ENCODE measurements around the gene SFT2D1. TPM values are rescaled to one million over a fixed set of nuclear protein-coding genes. Genes with fewer than 3 reads are reported as not detected.

The SFT2D1 gene
- total RNA-seq, 1 donor from 2014 or later, result 29.8 TPM

DNA sequence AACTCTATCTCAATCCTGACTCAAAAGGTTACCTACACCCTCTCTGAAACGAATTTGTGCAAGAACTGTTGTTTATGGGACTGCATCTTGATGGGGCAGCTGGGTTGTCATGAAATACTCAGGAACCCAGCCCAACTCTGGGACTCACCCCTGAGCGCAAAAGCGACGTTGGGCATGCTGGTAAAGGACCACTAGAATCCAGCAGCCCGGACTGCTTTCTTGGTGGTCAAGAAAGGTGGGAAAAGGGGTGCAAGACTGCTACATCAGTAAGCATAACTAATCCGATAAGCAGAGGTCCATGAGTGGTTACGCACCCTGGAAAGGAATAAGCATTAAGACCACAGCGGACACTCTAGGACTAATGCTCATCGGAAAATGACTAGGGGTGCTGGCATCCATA is 27.9 kb downstream of the SFT2D1 start:
- H3K4me1 Mint-ChIP-seq (ENCODE audit: low read depth), result peaks cover 5% of the 10 kb centered on the region
- TF ChIP-seq, protein P1, sequence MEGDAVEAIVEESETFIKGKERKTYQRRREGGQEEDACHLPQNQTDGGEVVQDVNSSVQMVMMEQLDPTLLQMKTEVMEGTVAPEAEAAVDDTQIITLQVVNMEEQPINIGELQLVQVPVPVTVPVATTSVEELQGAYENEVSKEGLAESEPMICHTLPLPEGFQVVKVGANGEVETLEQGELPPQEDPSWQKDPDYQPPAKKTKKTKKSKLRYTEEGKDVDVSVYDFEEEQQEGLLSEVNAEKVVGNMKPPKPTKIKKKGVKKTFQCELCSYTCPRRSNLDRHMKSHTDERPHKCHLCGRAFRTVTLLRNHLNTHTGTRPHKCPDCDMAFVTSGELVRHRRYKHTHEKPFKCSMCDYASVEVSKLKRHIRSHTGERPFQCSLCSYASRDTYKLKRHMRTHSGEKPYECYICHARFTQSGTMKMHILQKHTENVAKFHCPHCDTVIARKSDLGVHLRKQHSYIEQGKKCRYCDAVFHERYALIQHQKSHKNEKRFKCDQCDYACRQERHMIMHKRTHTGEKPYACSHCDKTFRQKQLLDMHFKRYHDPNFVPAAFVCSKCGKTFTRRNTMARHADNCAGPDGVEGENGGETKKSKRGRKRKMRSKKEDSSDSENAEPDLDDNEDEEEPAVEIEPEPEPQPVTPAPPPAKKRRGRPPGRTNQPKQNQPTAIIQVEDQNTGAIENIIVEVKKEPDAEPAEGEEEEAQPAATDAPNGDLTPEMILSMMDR (IDR thresholded peaks at IDR 0.05; ENCODE audit: unreplicated experiment), result no peak
- H3K36me3 Mint-ChIP-seq (ENCODE audit: insufficient read depth), result no peaks in the 10 kb centered on the region
- H3K4me3 Mint-ChIP-seq (ENCODE audit: low read depth), result no peak overlapping the region
- peaks cover 18% of the 10 kb centered on the region for H3K27me3 Mint-ChIP-seq
- DNase-seq (ENCODE audit: low spot score, unreplicated experiment), result no peak
- no peak overlapping the region for H3K27ac Mint-ChIP-seq
- no peaks in the 10 kb centered on the region for H3K9me3 Mint-ChIP-seq (ENCODE audit: low read depth)

DNA sequence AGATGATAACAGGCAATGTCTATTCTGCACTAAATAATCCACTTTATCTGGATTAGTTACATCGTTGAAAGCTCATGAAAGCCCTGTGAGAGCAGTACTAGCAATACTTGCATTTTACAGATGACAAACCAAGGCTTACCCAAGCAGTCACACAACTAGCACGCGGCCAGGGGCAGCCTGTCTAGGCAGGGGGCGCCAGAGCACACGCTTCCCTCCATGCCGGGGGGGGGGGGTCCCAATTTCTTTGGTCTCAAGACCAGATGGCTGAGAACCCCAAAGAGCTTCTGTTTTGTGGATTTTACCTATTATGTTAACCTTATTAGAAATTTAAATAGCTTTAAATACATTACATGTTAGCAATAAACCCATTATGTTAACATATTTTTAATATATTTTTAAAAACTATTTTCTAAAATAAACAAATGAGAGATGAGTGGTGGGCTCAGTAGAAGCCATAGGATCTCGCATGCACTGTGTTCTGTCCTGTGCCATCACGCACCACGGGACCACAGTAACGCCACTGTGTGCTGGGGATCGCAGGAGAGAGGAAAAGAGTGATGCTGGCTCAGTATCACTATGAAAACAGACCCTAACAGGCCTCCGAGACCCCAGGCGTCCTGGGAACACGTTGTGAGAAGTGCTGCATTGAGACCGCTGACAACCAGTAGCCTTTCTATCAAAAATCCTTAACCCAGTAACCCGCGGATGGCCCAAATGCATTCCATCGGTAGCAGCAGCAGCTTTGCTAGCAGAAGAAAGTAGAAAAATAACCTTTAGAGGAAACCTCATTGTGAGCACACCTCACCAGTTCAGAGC is 28.9 kb downstream of the SFT2D1 start:
- H3K9me3 Mint-ChIP-seq (ENCODE audit: low read depth), result no peaks in the 10 kb centered on the region
- no peak for DNase-seq (ENCODE audit: low spot score, unreplicated experiment)
- H3K4me3 Mint-ChIP-seq (ENCODE audit: low read depth), result no peak overlapping the region
- TF ChIP-seq, protein P1 (IDR thresholded peaks at IDR 0.05; ENCODE audit: unreplicated experiment), result peak; percentile 65
- H3K4me1 Mint-ChIP-seq (ENCODE audit: low read depth), result peaks cover 5% of the 10 kb centered on the region
- peaks cover 27% of the 10 kb centered on the region for H3K27me3 Mint-ChIP-seq
- H3K36me3 Mint-ChIP-seq (ENCODE audit: insufficient read depth), result no peaks in the 10 kb centered on the region
- no peak overlapping the region for H3K27ac Mint-ChIP-seq

DNA sequence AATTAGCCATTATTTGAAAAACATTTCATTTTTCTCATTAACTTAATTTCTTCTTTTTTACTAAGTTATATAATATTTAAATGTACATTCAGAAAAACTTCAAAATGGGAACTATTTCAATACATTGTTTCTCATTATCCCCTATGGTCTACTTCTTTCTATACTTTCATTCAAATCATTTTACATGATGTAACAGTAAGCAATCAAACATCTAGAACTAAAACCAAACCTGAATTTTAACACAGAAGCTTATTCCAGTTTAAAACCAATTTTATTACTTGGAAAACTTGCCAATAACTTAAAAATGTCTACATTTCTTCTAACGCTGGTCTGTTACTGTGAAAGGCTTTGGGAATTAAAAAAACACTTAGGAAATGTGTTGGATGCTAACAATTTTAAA is 29.5 kb downstream of the SFT2D1 start:
- Mint-ChIP-seq H3K27ac (no peak overlapping the region), H3K4me1 (ENCODE audit: low read depth) (peaks cover 5% of the 10 kb centered on the region), H3K4me3 (ENCODE audit: low read depth) (no peak overlapping the region), H3K9me3 (ENCODE audit: low read depth) (no peaks in the 10 kb centered on the region), H3K27me3 (peaks cover 28% of the 10 kb centered on the region), H3K36me3 (ENCODE audit: insufficient read depth) (no peaks in the 10 kb centered on the region)
- no peak for DNase-seq (ENCODE audit: low spot score, unreplicated experiment)
- TF ChIP-seq, protein P1 (IDR thresholded peaks at IDR 0.05; ENCODE audit: unreplicated experiment), result no peak

DNA sequence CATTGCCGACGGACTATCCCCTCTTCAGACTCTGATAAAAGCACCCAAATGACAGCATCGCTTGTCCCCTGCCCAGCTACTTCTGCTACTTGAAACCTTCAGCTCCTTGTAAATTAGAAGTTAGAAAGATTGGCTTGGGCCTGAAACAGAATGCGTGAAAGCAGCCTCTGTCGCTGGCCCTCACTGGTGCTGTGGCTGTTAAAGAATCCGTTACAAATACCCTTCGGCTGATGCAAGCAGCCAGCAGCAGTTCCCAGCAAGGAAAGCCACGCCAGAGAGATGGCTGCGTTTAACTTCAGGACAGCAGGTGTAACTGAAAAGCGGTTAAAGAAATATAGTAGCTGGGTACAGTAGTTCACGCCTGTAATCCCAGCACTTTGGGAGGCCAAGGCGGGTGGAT is 31.7 kb downstream of the SFT2D1 start:
- TF ChIP-seq, protein P1 (IDR thresholded peaks at IDR 0.05; ENCODE audit: unreplicated experiment), result no peak
- Mint-ChIP-seq H3K4me1 (ENCODE audit: low read depth) (peaks cover 3% of the 10 kb centered on the region), H3K4me3 (ENCODE audit: low read depth) (no peak overlapping the region), H3K27me3 (peaks cover 37% of the 10 kb centered on the region), H3K36me3 (ENCODE audit: insufficient read depth) (no peaks in the 10 kb centered on the region), H3K9me3 (ENCODE audit: low read depth) (no peaks in the 10 kb centered on the region), H3K27ac (no peak overlapping the region)
- no peak for DNase-seq (ENCODE audit: low spot score, unreplicated experiment)

DNA sequence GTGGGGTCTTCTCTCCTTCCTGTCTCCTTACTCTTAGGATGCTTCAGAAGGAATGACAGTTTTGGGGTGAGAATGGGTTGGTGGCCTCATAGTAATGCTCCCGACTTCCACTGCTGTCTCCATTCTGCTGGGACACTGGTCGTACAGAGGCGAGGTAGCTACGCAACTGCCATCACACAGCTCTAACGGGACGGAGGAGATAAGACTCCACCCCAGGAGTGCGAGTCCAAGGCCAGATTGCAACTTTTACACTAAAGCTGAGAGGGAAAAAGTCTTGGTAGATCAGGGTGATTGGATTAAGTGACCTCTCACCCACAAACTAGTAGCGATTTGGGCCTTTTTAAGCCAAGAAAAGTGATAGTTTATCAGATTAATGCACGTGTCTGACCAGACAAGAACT is 32.4 kb downstream of the SFT2D1 start:
- H3K4me3 Mint-ChIP-seq (ENCODE audit: low read depth), result no peak overlapping the region
- H3K27ac Mint-ChIP-seq, result no peak overlapping the region
- H3K9me3 Mint-ChIP-seq (ENCODE audit: low read depth), result no peaks in the 10 kb centered on the region
- H3K27me3 Mint-ChIP-seq, result peaks cover 44% of the 10 kb centered on the region
- no peaks in the 10 kb centered on the region for H3K36me3 Mint-ChIP-seq (ENCODE audit: insufficient read depth)
- TF ChIP-seq, protein P1 (IDR thresholded peaks at IDR 0.05; ENCODE audit: unreplicated experiment), result no peak
- H3K4me1 Mint-ChIP-seq (ENCODE audit: low read depth), result peaks cover 1% of the 10 kb centered on the region
- DNase-seq (ENCODE audit: low spot score, unreplicated experiment), result no peak
